WERI-Rb-1 (cell line): Measurements from ENCODE around the gene TAS1R2.

ENCODE experiments used
- DNase-seq: peaks from one replicate; pipeline ENCODE4 v3.0.0-alpha.2; 2020
- H3K27ac ChIP-seq: fragments of 250-450 bp; sonication (Bioruptor Pico); 2 replicates; pipeline ENCODE4 v1.5.1; 2020; ENCODE audit warnings: mild to moderate bottlenecking, moderate library complexity
- H3K27me3 ChIP-seq: fragments of 250-450 bp; sonication (Bioruptor Pico); 2 replicates; pipeline ENCODE4 v1.5.1; 2021; ENCODE audit warnings: mild to moderate bottlenecking, low read depth, moderate library complexity; ENCODE audit not compliant: insufficient read depth, severe bottlenecking
- H3K36me3 ChIP-seq: fragments of 250-450 bp; sonication (Bioruptor Pico); 2 replicates; pipeline ENCODE4 v1.5.1; 2020; ENCODE audit warnings: mild to moderate bottlenecking, moderate library complexity
- H3K4me3 ChIP-seq: 2 replicates; pipeline ENCODE4 v1.5.1; 2011; ENCODE audit warnings: low read depth, mild to moderate bottlenecking, control low read depth, low read length
- H3K9me3 ChIP-seq: fragments of 250-450 bp; sonication (Bioruptor Pico); 2 replicates; pipeline ENCODE4 v1.5.1; 2021; ENCODE audit warnings: mild to moderate bottlenecking, moderate library complexity; ENCODE audit not compliant: severe bottlenecking
- TF ChIP-seq, protein P1 (sequence below): IDR thresholded peaks from 2 replicates; pipeline ENCODE4 v1.5.1; 2011; ENCODE audit warnings: low read depth, mild to moderate bottlenecking, control low read depth, inconsistent platforms, low read length

TAS1R2 gene

DNA sequence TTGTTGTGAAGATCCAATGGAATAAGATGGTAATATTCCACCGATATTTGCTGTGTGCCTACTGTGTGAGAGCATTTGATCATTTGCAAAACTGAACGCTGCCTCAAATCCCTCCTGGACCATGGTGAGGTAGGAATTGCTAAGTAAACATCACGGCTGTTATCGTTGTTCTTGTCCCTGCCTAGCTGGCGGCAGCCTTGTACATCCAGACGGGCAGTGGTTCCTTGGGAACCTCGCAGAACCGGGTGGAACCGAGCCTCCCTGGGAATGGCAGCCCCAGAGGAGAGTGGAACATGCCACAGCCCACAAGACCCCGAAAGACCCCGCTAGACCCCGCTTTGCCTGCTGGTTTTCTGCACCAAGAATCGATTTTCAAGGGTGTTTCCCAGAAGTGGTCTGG is 60.9 kb downstream of the TAS1R2 start:
- TF ChIP-seq, protein P1, sequence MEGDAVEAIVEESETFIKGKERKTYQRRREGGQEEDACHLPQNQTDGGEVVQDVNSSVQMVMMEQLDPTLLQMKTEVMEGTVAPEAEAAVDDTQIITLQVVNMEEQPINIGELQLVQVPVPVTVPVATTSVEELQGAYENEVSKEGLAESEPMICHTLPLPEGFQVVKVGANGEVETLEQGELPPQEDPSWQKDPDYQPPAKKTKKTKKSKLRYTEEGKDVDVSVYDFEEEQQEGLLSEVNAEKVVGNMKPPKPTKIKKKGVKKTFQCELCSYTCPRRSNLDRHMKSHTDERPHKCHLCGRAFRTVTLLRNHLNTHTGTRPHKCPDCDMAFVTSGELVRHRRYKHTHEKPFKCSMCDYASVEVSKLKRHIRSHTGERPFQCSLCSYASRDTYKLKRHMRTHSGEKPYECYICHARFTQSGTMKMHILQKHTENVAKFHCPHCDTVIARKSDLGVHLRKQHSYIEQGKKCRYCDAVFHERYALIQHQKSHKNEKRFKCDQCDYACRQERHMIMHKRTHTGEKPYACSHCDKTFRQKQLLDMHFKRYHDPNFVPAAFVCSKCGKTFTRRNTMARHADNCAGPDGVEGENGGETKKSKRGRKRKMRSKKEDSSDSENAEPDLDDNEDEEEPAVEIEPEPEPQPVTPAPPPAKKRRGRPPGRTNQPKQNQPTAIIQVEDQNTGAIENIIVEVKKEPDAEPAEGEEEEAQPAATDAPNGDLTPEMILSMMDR, result no peak
- no peak overlapping the region for H3K27ac ChIP-seq
- no peak overlapping the region for H3K4me3 ChIP-seq
- H3K36me3 ChIP-seq, result no peaks in the 10 kb centered on the region
- no peaks in the 10 kb centered on the region for H3K9me3 ChIP-seq
- no peak for DNase-seq
- H3K27me3 ChIP-seq, result no peaks in the 10 kb centered on the region

DNA sequence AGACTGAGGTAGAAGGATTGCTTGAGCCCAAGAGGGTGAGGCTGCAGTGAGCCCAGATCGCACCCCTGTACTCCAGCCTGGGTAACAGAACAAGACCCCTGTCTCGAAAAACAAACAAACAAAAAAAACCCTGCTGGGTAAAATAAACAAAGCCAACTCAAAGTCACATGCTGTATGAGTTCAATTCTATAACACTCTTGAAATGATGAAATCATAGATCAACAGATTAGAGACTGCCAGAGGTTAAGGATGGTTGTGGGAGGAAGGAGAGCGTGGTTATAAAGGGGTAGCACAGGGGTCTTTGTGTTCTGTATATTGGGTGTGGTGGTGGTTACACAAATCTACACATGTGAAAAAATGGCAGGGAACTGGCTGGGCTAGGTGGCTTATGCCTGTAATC is 62.5 kb downstream of the TAS1R2 start:
- H3K27me3 ChIP-seq, result no peaks in the 10 kb centered on the region
- H3K27ac ChIP-seq, result no peak overlapping the region
- no peaks in the 10 kb centered on the region for H3K36me3 ChIP-seq
- no peaks in the 10 kb centered on the region for H3K9me3 ChIP-seq
- no peak for DNase-seq
- TF ChIP-seq, protein P1, result no peak
- no peak overlapping the region for H3K4me3 ChIP-seq

DNA sequence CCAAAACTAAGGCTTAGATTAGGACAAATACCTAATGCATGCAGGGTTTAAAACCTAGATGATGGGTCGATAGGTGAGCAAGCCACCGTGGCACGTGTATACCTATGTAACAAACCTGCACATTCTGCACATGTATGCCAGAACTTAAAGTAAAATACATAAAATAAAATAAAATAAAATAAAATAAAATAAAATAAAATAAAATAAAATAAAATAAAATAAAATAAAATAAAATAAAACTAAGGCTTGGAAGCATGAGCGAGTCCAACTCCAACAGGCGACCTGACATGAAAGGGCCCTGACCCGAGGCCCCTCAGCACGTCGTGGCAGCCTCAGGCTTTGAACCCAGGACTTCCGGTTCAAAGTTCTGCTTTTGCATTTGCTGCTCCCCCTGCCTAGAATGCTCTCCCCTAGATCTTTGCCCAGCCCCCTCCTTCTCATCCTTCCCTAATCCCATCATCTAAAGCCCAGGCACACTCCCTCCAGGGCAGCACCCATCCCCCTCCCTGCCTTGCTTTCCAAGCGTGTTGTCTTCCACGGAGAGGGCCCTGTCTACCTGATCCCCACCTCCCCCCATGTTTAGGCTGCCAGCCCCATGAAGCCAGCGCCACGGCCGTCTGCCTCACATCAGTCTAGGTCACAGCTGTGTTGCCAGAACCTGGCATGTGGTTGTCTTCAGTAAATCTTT is 64.3 kb downstream of the TAS1R2 start:
- H3K36me3 ChIP-seq, result no peaks in the 10 kb centered on the region
- H3K27ac ChIP-seq, result peak overlapping the region; percentile 77
- TF ChIP-seq, protein P1, result no peak
- H3K4me3 ChIP-seq, result no peak overlapping the region
- peak; percentile 90 for DNase-seq
- H3K9me3 ChIP-seq, result no peaks in the 10 kb centered on the region
- H3K27me3 ChIP-seq, result no peaks in the 10 kb centered on the region

DNA sequence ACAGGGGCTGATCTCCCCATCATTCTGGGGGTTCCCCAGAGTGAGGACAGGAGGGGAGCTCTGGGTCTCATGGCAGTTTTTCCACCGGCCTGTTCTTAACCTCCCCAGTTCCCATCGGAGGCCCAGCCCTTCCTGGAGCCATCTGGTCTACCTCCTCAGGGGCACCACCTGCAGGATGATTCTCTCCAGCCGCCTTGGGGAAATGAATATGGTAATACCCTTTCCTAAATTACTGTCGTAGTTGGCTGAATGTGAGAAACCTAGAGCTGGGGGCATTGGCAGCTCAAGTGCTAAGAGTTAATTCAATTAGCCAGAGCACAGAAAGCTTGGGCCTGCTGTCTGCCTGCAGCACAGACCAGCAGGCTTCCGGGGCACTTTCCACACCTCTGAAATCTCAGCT is 64.9 kb downstream of the TAS1R2 start:
- peak overlapping the region; percentile 77 for H3K27ac ChIP-seq
- no peaks in the 10 kb centered on the region for H3K9me3 ChIP-seq
- H3K27me3 ChIP-seq, result no peaks in the 10 kb centered on the region
- no peaks in the 10 kb centered on the region for H3K36me3 ChIP-seq
- no peak overlapping the region for H3K4me3 ChIP-seq
- DNase-seq, result peak; percentile 87
- TF ChIP-seq, protein P1, result peak; percentile 58

DNA sequence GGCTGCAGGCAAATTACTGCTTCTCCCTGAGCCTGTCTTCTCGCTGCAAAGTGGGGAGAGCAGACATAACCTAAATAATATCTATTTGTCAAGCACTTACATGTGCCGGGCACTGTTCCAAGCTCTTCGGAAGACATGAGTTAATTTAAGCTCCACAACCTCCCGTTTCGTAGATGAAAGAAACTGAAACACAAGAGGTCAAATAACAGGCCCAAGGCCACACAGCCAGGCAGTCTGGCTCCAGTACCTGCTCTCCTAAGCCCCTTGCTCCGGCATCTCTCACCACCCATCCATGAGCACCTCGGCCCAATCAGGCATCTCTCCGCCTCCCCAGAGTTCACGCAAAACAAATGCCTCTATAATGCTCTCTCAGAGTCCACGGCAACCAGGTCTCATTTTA is 65.4 kb downstream of the TAS1R2 start:
- no peaks in the 10 kb centered on the region for H3K27me3 ChIP-seq

More for the DNA sequence above, 65.4 kb downstream of the TAS1R2 start:
- Histone ChIP-seq H3K27ac (peak overlapping the region; percentile 77), H3K36me3 (no peaks in the 10 kb centered on the region), H3K4me3 (no peak overlapping the region), H3K9me3 (no peaks in the 10 kb centered on the region)
- peak; percentile 52 for DNase-seq
- TF ChIP-seq, protein P1, result no peak
